ENCODE data around the gene URAD.
"Not testable (repeated sequence)": the region's sequence is repeated elsewhere in the genome, so short reads cannot be mapped to it uniquely, and the experiment has no call there.

Gene URAD, protein sequence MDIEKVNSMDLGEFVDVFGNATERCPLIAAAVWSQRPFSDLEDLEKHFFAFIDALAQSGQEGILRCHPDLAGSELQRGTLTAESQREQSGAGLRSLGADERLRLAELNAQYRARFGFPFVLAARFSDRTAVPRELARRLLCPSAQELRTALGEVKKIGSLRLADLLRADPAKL

DNA sequence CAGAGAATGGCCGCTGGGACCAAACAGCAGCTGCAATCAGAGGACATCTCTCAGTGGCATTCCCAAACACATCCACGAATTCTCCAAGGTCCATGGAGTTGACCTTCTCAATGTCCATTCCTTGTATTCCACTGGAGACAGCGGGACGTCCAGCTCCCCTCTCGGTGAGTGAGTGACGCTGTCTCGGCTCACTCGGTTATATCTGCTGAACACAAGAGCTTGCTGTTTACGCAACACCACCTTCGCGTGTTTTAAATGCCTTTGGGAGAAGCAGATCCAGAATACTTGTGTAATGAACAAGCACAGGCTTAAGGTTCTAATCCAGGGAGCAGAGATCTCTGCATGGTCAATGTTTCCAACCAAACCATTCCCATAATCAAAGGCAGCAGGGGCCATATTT, at the start of gene URAD:
TSS of gene URAD (minus strand) at position 174 of the 400 bp plus-strand sequence. CDS start at position 118, 56 bp downstream.
- Histone ChIP-seq H3K4me3 (no peak within 1 kb of the TSS), H3K27ac (no peak within 1 kb of the TSS)

DNA sequence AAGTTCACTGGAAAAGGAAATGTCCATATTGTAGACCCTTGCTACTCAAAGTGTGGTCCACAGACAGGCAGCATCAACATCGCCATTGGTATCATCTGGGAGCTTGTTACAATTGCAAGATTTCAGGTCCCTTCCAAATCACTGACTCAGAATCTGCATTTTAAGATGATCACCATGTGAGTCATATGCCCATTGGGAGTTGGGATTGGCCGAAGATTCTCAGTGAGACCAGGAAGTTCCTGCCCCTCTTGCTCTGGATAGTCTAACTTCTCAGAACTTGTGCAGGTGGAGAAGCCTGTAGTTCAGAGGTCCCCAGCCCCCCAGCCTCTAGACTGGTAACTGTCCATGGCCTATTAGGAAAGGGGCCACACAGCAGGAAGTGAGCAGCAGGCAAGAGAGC, 48.9 kb upstream of the URAD start:
- H3K4me3 ChIP-seq, result no peak overlapping the region
- H3K27ac ChIP-seq, result no peak overlapping the region

DNA sequence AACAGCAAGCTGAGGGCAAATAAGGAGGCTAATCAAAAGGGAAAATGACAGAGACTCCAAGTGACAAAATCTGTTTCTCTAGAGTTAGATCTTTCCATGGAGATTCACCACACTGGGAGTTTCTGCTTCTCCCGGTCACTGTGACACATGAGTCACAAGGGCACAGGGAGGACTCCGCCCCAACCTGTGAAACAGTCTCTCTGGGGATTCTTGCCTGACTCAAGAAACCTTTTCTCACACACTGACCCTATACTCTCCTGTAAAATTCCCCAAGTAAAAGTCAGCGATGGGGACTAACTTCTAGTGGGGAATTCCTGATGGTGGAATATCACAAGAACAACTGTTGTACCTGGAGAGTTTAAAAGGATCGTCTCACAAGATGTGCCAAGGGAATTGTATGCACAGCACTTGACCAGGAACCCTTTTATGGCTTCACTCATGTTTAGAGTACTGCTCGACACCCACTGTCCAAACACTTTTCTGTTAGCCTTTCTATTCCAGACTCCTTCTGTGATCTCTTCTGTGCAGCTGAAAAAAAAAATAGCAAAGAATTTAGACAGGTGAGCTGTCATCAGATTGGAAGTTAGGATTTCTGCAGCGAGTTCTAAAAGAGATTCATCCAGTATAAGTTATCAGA, 46.8 kb upstream of the URAD start:
- Histone ChIP-seq H3K27ac (no peak overlapping the region), H3K4me3 (no peak overlapping the region)

DNA sequence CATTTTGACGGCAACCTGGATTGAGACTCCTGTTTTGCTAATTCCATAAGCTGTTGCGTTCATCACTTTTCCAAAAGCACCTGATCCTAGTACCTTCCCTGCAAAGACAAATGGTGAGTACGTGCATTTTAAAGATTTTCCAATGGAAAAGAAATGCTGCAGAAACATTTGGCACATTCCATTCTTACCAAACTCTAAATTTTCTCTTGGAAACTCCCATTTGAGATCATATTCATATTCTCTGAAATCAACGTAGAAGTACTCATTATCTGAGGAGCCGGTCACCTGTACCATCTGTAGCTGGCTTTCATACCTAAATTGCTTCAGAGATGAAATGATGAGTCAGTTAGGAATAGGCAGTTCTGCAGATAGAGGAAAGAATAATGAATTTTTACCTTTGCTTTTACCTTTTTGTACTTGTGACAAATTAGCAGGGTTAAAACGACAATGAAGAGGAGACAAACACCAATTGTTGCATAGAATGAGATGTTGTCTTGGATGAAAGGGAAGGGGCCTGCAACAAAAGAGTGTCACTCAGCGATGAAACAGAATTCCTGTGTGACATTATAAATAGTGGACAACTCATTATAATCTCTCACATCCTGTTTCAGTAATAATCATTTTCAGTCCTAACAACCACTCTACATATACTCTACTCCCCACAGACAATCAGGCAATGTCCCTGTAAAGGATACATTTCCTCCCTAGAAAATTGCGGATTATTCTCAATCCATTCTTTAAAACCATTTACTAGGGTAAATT, 45.6 kb upstream of the URAD start:
- H3K27ac ChIP-seq, result no peak overlapping the region
- no peak overlapping the region for H3K4me3 ChIP-seq

DNA sequence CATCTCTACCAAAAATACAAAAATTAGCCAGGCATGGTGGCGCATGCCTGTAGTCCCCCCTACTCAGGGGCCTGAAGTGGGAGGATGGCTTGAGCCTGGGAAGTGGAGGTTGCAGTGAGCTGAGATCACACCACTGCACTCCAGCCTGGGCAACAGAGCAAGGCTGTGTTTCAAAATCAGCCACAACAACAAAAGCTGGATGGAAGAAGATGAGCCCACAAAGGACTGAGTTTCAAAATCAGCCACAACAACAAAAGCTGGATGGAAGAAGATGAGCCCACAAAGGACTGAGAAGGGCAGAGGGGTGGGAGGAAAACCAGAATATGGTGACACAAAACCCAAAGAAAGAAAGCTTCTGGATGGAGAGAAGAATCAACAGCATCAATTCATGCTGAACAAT, 43.9 kb upstream of the URAD start:
- H3K4me3 ChIP-seq, result not testable (repeated sequence)
- H3K27ac ChIP-seq, result peak overlapping the region in 1 of 21 experiments; percentile 7

DNA sequence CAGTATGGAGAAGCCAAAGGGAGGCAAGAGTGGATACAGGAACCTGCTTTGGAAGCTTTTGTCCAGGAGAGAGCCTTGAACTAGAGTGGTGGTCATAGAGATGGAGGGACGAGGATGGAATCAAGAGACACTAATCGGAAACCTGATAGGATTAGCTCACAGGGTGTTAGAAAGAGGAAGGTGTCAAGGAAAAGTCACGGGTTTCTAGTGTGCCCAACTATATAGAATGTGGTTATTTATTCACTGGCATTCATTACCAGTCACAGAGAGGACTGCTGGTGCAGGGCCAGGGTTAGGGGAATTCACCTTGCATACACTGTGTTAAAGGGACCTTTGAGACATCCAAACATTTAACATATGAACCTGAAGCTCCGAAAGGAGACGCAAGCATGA, 43.4 kb upstream of the URAD start:
- peak overlapping the region in 2 of 21 experiments; percentile 6 to 7 for H3K27ac ChIP-seq
- no peak overlapping the region for H3K4me3 ChIP-seq

DNA sequence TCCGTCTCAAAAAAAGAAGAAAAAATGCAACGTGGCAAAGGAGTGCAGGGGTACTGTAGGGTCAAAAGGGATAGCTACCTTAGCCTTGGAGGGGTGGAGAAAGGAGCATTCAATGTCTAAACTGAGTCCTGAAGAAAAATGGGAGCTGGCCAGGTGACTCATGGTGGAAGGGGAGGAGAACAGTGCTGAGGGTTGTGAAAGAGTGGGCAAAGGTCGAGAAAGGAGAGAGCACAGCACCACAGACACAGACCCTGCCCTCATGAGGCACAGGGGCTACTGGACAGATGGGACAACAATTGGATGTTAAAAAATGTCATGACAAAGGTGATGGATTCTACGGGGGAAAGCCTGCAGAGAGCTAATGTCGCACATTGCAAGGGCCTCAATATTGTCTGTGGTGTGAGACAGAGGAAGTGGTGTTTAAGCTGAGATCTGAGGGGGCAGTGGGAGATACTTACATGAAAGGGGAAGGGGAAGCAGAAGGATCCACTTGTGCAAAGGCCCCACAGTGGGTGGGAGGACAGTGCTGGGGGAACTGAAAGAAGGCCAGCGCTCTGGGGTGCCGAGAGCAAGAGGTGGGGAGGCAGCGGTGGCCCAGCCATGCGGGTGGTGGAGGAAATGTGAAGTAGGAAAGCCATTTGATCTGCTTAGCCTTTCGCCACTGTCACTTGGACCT, 42.9 kb upstream of the URAD start:
- H3K4me3 ChIP-seq, result no peak overlapping the region
- peak overlapping the region in 2 of 21 experiments; percentile 7 to 36 for H3K27ac ChIP-seq

DNA sequence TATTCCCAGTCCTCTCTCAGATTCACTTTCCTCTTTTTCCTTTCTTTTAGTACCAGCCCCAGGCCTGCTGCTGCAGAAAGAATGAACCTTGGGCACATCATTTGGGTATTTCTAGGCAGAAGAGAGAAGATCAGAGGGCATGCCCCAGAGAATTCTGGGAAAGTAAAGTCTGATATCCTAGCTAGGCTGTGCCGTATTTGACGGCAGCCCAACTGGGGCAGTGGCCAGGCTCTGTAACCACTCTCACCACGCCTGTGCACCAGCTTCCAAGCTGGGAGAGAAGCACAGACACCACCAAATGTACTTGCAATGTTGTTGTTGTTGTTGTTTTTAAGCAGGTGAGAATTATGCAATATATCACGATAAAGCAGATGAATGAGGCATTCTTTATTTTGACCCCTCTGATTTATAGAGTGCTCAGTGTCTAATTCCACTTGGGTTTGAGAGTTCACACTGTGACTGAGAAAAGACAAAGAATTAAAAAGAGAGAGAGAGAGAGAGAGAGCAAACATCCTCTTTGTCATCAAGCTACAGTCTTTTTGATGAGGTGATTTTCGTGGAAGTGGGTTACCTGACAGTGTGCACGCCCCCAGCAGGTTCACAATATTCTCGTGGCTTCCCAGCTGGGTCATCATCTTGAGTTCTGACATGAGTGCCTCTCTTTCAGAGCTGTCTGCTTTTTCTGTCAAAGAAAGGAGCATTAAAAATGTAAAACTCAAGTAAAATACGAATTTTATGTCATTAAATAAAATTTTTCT, 39.3 kb upstream of the URAD start:
- Histone ChIP-seq H3K27ac (no peak overlapping the region), H3K4me3 (no peak overlapping the region)

DNA sequence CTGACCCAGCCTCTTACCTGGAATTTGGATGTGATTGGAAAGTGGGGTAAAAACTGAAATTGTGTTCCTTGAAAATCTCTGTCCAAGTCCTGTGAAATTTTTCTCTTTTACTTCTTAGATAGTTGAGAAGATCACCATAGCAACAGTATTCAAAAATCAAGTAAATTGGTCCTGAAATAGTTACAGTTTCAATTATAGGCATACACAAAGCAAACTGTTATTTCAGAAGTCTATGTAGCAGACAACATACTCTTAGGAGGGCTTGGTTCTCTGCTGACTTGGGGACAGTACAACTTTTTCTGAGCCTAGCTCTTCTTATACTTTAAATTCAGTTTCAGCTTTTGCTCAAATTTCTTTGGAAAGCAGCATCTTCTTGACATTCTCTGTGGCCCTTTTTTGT, 38.6 kb upstream of the URAD start:
- H3K4me3 ChIP-seq, result no peak overlapping the region
- no peak overlapping the region for H3K27ac ChIP-seq

DNA sequence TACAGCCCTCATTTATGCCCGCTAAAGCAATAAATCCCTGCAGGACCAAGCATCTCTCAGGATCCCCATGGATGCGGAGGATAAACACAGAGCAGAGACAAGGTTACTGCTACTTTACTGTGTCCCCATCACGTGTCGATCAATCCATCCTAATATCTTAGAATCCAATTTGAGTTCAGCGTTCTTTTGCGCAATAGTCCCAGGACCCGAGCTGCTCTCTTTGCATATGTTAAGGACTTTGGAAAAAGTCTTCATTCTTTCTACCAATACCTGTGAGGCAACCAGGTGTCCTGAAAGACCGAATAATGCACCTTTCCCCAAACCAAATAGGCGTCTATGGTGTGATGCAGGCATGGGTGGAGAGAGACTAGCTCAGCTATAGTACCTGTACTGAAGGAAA, 38.0 kb upstream of the URAD start:
- Histone ChIP-seq H3K27ac (no peak overlapping the region), H3K4me3 (no peak overlapping the region)

DNA sequence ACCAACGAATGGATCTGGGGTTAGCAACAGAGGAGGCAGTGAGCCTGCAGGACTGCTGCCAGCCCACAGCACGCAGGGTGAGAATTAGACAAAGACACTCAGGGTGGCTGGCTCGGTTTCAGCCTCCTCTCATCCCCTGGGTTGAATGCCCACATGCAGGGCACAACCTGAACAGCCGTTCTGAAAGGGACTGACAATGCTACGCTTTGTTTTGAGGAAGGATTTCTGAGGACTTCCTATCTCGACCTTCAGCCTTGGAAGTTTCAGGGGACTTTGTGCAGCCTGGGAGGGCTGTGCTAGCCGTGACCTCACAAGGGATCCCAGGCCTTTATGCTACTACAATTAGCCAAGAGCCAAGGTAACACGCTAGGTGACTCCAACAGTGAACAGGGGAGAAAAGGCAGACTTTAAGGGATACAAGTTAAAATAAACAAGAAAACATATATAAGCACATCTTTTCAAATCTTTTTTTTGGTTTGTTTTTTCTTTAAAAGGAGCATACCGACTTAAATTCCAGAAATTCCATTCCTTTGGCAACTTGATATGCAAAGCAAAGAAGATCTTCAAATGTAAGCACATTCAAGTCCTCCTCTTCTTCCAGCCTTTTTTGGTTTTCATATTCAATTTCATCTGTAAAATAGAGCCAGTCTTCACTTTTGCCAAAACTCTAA, 34.5 kb upstream of the URAD start:
- no peak overlapping the region for H3K4me3 ChIP-seq

DNA sequence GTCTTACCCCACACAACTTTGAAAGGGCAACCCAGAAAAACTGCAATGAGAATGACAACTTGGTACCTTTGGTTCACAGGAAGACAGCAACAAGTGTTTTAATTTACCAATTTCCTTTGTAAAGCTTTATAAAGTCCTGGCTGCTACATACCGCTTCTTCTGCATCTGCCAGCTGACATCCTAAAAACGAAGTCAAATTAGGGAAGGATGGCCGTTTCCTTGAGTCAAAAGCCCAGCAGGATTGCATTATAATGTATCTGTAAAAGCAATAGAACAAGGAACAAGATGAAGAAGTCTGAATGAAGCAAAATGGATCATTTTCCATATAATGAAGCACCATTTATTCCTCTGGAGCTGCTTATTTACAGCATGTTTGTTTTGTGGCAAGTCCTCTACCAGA, 25.8 kb upstream of the URAD start:
- Histone ChIP-seq H3K27ac (no peak overlapping the region), H3K4me3 (no peak overlapping the region)

More for the DNA sequence above, 34.5 kb upstream of the URAD start:
- H3K27ac ChIP-seq, result no peak overlapping the region

DNA sequence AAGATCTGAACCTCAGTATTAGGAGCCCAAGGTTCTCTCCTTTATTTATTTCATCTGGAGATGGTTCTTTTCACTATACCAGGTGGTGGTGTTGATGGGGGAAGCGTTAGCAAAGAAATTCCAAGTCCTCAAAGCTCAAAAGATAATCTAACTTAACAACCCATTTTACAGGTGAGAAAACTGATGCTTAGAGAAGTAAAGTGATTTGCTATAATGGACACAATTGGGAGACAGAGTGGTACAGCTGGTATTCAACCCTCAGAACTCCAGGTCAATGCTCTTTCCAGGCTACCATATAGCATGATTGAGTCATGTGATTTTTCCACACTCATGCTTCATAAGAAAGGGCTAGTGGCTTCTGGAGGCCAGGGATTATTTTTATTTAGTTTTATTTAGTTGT, 25.0 kb upstream of the URAD start:
- H3K4me3 ChIP-seq, result no peak overlapping the region
- no peak overlapping the region for H3K27ac ChIP-seq

DNA sequence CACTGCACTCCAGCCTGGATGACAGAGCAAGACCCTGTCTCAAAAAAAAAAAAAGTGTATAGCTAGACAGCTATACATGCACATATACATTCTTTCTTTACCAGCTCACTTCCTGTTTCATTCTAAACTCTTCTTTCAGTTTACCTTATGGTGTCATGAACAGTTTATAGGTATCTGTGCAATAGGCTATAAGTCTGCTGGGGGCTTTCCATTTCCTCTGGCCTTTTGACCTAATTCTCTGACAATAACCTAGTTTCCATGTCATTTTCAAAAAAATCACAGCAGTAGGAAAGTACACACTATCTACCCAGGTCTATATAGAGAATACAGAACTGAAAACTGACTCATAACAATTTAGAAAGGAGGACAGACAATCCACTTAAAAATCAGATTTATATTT, 24.4 kb upstream of the URAD start:
- no peak overlapping the region for H3K4me3 ChIP-seq
- H3K27ac ChIP-seq, result no peak overlapping the region

DNA sequence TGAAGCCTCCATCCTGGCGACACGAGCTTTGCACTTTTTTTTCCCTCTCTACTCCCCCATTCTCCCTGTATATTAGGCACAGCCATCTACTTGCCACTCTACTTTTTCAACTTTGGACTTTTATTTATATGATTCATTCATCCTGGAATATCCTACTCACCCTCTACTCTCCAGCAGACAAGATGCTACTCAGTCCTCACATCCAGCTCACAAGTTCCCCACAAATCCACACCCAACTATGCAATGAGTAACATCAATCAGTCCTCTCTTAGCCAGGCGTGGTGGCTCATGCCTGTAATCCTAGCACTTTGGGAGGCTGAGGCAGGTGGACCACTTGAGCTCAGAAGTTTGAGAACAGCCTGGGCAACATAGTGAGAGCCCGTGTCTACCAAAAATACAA, 23.9 kb upstream of the URAD start:
- H3K4me3 ChIP-seq, result no peak overlapping the region
- H3K27ac ChIP-seq, result no peak overlapping the region

DNA sequence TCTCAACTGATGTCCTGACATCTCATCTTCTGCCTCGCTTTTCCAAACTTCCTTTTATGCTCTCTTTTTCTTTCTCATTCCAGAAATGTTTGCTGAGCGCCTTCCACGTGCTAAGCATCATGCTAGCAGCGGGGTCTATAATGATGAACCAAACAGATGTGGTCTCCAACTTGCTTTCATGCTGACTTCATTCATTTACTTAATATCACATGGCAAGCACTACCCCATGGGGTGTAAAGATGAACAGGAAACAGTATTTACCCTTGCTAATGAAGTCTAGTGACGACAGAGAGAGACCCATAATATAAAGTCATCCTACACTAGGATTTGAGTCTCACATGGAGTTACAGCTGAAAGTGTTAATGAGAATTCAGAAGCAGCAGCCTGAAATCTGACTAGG, 21.6 kb upstream of the URAD start:
- H3K27ac ChIP-seq, result no peak overlapping the region
- H3K4me3 ChIP-seq, result no peak overlapping the region

DNA sequence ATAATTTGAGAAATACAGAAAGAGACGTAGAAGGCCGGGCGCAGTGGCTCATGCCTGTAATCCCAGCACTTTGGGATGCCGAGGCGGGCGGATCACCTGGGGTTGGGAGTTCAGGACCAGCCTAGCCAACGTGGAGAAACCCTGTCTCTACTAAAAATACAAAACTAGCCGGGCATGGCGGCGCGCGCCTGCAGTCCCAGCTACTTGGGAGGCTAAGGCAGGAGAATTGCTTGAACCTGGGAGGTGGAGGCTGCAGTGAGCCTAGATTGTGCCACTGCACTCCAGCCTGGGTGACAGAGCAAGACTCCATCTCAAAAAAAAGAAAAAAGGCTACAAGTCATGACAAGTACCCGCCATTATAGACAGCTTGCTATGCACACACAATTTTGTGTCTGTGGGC, 16.5 kb upstream of the URAD start:
- H3K4me3 ChIP-seq, H3K27ac ChIP-seq: not testable (repeated sequence)

DNA sequence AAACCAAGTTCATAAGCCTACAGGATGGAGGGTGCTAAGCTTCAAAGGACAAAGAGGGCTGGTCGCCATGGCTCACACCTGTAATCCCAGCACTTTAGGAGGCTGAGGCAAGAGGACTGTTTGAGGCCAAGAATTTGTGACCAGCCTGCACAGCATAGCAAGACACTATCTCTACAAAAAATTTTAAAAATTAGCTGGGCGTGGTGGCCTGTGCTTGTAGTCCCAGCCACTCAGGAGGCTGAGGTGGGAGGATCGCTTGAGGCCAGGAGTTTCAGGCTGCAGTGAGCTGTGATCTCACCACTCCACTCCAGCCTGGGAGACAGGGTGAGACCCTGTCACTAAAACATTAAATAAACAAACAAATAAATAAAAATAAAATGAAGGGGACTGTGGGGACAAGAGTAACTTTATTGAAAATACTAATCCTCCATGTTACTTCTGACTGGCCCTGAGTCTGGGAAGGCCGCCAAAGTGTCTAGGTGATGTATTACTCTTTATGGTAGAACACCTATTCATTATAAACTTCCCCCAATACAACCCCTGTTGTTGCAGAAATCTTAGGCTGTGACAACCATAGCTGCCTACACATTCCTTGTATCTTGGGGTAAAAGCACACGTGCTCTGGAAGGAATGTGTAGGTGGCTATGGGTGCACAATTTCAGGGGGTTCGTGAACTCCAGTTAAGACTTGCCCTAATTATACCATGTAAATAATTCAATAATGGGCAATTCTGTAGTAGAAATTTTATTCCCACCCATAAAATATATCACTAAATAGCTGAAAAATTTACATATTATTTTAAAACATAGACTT, 14.6 kb upstream of the URAD start:
- no peak overlapping the region for H3K4me3 ChIP-seq
- no peak overlapping the region for H3K27ac ChIP-seq

Data from skin epidermis (tissue), 12 donors.